AG09319 (cell line): ENCODE measurements around the gene GCLC.
"Not testable (repeated sequence)": the region's sequence is repeated elsewhere in the genome, so short reads cannot be mapped to it uniquely, and the experiment has no call there.

Experiments used
- DNase-seq: peaks from one replicate; pipeline ENCODE4 v3.0.0-alpha.2; 2010; ENCODE audit warnings: low read depth; ENCODE audit errors: extremely low read depth
- CTCF ChIP-seq: IDR thresholded peaks from 2 replicates; pipeline ENCODE4 v1.5.1; 2011; ENCODE audit warnings: low read depth, mild to moderate bottlenecking, inconsistent platforms, low read length, moderate library complexity

Gene GCLC

GRCh38 chr6:53578371-53578770 is 33.5 kb upstream of the GCLC start:
- no peak for DNase-seq
- no peak for TF ChIP-seq CTCF

- no peak for TF ChIP-seq CTCF
- DNase-seq, result no peak
Measured at GRCh38 chr6:53573299-53573698, 28.4 kb upstream of the GCLC start.

- DNase-seq, result not testable (repeated sequence)
Measured at GRCh38 chr6:53572379-53572778, 27.5 kb upstream of the GCLC start.

- DNase-seq, result no peak
- no peak for TF ChIP-seq CTCF
Measured at GRCh38 chr6:53568776-53569616, 24.1 kb upstream of the GCLC start.

GRCh38 chr6:53567701-53568100 is 22.8 kb upstream of the GCLC start:
- no peak for TF ChIP-seq CTCF

GRCh38 chr6:53566755-53567154 is 21.9 kb upstream of the GCLC start:
- TF ChIP-seq CTCF, result no peak
- no peak for DNase-seq

More at GRCh38 chr6:53567701-53568100, 22.8 kb upstream of the GCLC start:
- no peak for DNase-seq

GRCh38 chr6:53565886-53566285 is 21.0 kb upstream of the GCLC start:
- no peak for TF ChIP-seq CTCF
- no peak for DNase-seq
